H1 (cell line): Measurements from ENCODE around the gene GADD45B. TPM values are rescaled to one million over a fixed set of nuclear protein-coding genes. Genes with fewer than 3 reads are reported as not detected.

Experiments used
- CTCF ChIA-PET: fragments of 300-600 bp; sonication (Branson Sonifier 250); formaldehyde crosslinking; loops from one replicate; lab custom pipeline; 2021; ENCODE audit not compliant: partially characterized antibody; lab: Charles Lee
- POLR2A ChIA-PET: fragments of 300-600 bp; sonication (Branson Sonifier 250); formaldehyde crosslinking; loops from one replicate; lab custom pipeline; 2021; ENCODE audit warnings: inconsistent platforms; ENCODE audit not compliant: partially characterized antibody; lab: Charles Lee
- DNase-seq, 2 experiments: peaks; one replicate each; pipeline versions ENCODE4 v3.0.0 to v3.0.0-alpha.2; 2010 to 2022; ENCODE audit warnings: low spot score in 2 of 2, low read depth in 1 of 2, mixed read lengths in 1 of 2
- FAIRE-seq: peaks from 2 replicates; lab custom pipeline; 2011; peaks lifted over from hg19 to GRCh38; lab: Jason Lieb, UNC
- H2AFZ ChIP-seq: 2 replicates; pipeline ENCODE4 v1.8.1; 2012; ENCODE audit warnings: low read length, inconsistent platforms
- H2AK5ac ChIP-seq: 2 replicates; pipeline ENCODE4 v1.6.1; 2013; ENCODE audit warnings: low read depth, low read length
- H2BK120ac ChIP-seq: replicated peaks from 2 replicates; pipeline ENCODE3; 2013; ENCODE audit warnings: low read depth, low read length, inconsistent platforms
- H2BK12ac ChIP-seq: 2 replicates; pipeline ENCODE4 v1.6.1; 2013; ENCODE audit warnings: low read depth, low read length
- H2BK15ac ChIP-seq: 2 replicates; pipeline ENCODE4 v1.6.1; 2013; ENCODE audit warnings: low read length
- H2BK20ac ChIP-seq: 2 replicates; pipeline ENCODE4 v1.6.1; 2013; ENCODE audit warnings: low read length
- H2BK5ac ChIP-seq: 2 replicates; pipeline ENCODE4 v1.6.1; 2013; ENCODE audit warnings: low read depth, low read length
- H3K14ac ChIP-seq: 2 replicates; pipeline ENCODE4 v1.6.1; 2013; ENCODE audit warnings: inconsistent platforms; ENCODE audit not compliant: insufficient read length
- H3K18ac ChIP-seq: 2 replicates; pipeline ENCODE4 v1.6.1; 2013; ENCODE audit warnings: low read length; ENCODE audit errors: extremely low read depth
- H3K23ac ChIP-seq: 2 replicates; pipeline ENCODE4 v1.6.1; 2013; ENCODE audit warnings: inconsistent platforms; ENCODE audit not compliant: insufficient read length
- H3K23me2 ChIP-seq: 2 replicates; pipeline ENCODE4 v1.6.1; 2013; ENCODE audit warnings: low read depth, low read length
- H3K27ac ChIP-seq: 2 replicates; pipeline ENCODE4 v1.6.1; 2011; ENCODE audit warnings: low read depth, low read length, inconsistent platforms
- H3K27me3 ChIP-seq, 4 experiments: replicated peaks in 1 of 4; 1 replicate in 1 of 4; 2 replicates in 3 of 4; pipeline versions ENCODE4 v1.6.1 to v1.8.1; 2011 to 2013; ENCODE audit warnings: low read length in 3 of 4, mild to moderate bottlenecking in 3 of 4, inconsistent platforms in 2 of 4, mixed read lengths in 2 of 4, moderate library complexity in 1 of 4; ENCODE audit not compliant: control insufficient read depth in 3 of 4, insufficient read depth in 3 of 4; ENCODE audit errors: extremely low read depth in 1 of 4
- H3K36me3 ChIP-seq, 4 experiments: 2 replicates each; pipeline versions ENCODE4 v1.6.1 to v1.8.1; 2011 to 2013; ENCODE audit warnings: mild to moderate bottlenecking in 4 of 4, low read length in 3 of 4, moderate library complexity in 2 of 4, control low read depth in 1 of 4, inconsistent platforms in 1 of 4; ENCODE audit not compliant: insufficient read depth in 4 of 4, control insufficient read depth in 2 of 4
- H3K4ac ChIP-seq: replicated peaks from 2 replicates; pipeline ENCODE3; 2013; ENCODE audit warnings: low read length, low read depth, mixed read lengths, inconsistent platforms; ENCODE audit not compliant: insufficient read length
- H3K4me1 ChIP-seq, 4 experiments: replicated peaks in 1 of 4; 1 replicate in 1 of 4; 2 replicates in 3 of 4; pipeline versions ENCODE4 v1.6.1 to v1.8.1; 2011 to 2013; ENCODE audit warnings: low read length in 3 of 4, inconsistent platforms in 2 of 4, mixed read lengths in 1 of 4; ENCODE audit not compliant: insufficient read depth in 4 of 4, control insufficient read depth in 3 of 4
- H3K4me2 ChIP-seq, 2 experiments: 2 replicates each; pipeline versions ENCODE4 v1.6.1 to v1.8.1; 2011 to 2013; ENCODE audit warnings: low read depth in 2 of 2, low read length in 2 of 2, control low read depth in 1 of 2, inconsistent platforms in 1 of 2, mild to moderate bottlenecking in 1 of 2; ENCODE audit not compliant: insufficient read depth in 1 of 2
- H3K4me3 ChIP-seq, 4 experiments: fragments of 200-600, 300-600 bp in 1 of 4; sonication (generic), shearing (Covaris generic), sonication (Bioruptor Twin) in 1 of 4; 2 replicates each; pipeline versions ENCODE4 v1.5.1 to v1.8.1; 2011 to 2016; ENCODE audit warnings: low read length in 4 of 4, low read depth in 3 of 4, control low read depth in 2 of 4, inconsistent platforms in 2 of 4, mild to moderate bottlenecking in 2 of 4, mixed read lengths in 1 of 4, moderate library complexity in 1 of 4; ENCODE audit not compliant: insufficient read depth in 2 of 4; ENCODE audit errors: extremely low read depth in 1 of 4
- H3K56ac ChIP-seq: replicated peaks from 2 replicates; pipeline ENCODE3; 2013; ENCODE audit warnings: low read depth, mild to moderate bottlenecking, mixed read lengths, low read length, inconsistent platforms; ENCODE audit not compliant: insufficient read length
- H3K79me1 ChIP-seq: 2 replicates; pipeline ENCODE4 v1.6.1; 2013; ENCODE audit warnings: low read depth, low read length, control low read depth
- H3K79me2 ChIP-seq, 2 experiments: 2 replicates each; pipeline versions ENCODE4 v1.6.1 to v1.8.1; 2012 to 2013; ENCODE audit warnings: low read length in 2 of 2, mild to moderate bottlenecking in 2 of 2, inconsistent platforms in 1 of 2; ENCODE audit not compliant: insufficient read depth in 2 of 2, control insufficient read depth in 1 of 2
- H3K9ac ChIP-seq, 4 experiments: replicated peaks in 1 of 4; 1 replicate in 1 of 4; 2 replicates in 3 of 4; pipeline versions ENCODE4 v1.6.1 to v1.8.1; 2011 to 2013; ENCODE audit warnings: low read depth in 3 of 4, low read length in 3 of 4, control low read depth in 2 of 4, mild to moderate bottlenecking in 2 of 4, moderate library complexity in 2 of 4, inconsistent platforms in 1 of 4; ENCODE audit errors: extremely low read depth in 1 of 4
- H3K9me3 ChIP-seq, 2 experiments: 2 replicates each; pipeline versions ENCODE4 v1.6.1 to v1.8.1; 2012 to 2013; ENCODE audit warnings: mild to moderate bottlenecking in 2 of 2, moderate library complexity in 2 of 2, control low read depth in 1 of 2, inconsistent platforms in 1 of 2, low read depth in 1 of 2, low read length in 1 of 2, mixed read lengths in 1 of 2; ENCODE audit not compliant: insufficient read depth in 2 of 2
- H4K20me1 ChIP-seq, 2 experiments: replicated peaks in 1 of 2; 2 replicates each; pipeline versions ENCODE3 to v1.8.1; 2011 to 2013; ENCODE audit warnings: inconsistent platforms in 2 of 2, low read length in 2 of 2, mild to moderate bottlenecking in 1 of 2; ENCODE audit not compliant: insufficient read depth in 2 of 2, control insufficient read depth in 1 of 2
- H4K5ac ChIP-seq: 2 replicates; pipeline ENCODE4 v1.6.1; 2013; ENCODE audit warnings: low read length, low read depth, mixed read lengths, inconsistent platforms; ENCODE audit not compliant: insufficient read length
- H4K8ac ChIP-seq: 2 replicates; pipeline ENCODE4 v1.8.0; 2013; ENCODE audit warnings: mild to moderate bottlenecking, moderate library complexity, low read length, inconsistent platforms; ENCODE audit not compliant: insufficient read depth; ENCODE audit errors: extremely low read depth
- H4K91ac ChIP-seq: replicated peaks from 2 replicates; pipeline ENCODE3; 2013; ENCODE audit warnings: low read length, mixed read lengths, inconsistent platforms; ENCODE audit not compliant: insufficient read length
- HDAC6 ChIP-seq: IDR thresholded peaks from one replicate; pipeline ENCODE4 v1.7.1; 2012; ENCODE audit warnings: low read depth, mild to moderate bottlenecking, inconsistent platforms, low read length, moderate library complexity
- SIRT6 ChIP-seq: IDR thresholded peaks from one replicate; pipeline ENCODE4 v1.7.1; 2012; ENCODE audit warnings: low read length, inconsistent platforms
- SIX5 ChIP-seq: IDR thresholded peaks from 2 replicates; pipeline ENCODE4 v1.6.1; 2011; ENCODE audit warnings: mild to moderate bottlenecking, low read depth, low read length
- TAF1 ChIP-seq: IDR thresholded peaks from 2 replicates; pipeline ENCODE4 v1.6.1; 2011; ENCODE audit warnings: mild to moderate bottlenecking, low read depth, low read length
- TCF12 ChIP-seq: IDR thresholded peaks from 2 replicates; pipeline ENCODE4 v1.6.1; 2011; ENCODE audit warnings: low read depth, mild to moderate bottlenecking, low read length
- ZNF274 ChIP-seq: IDR thresholded peaks from 2 replicates; pipeline ENCODE4 v1.7.0; 2012; ENCODE audit warnings: low read length, borderline replicate concordance; ENCODE audit errors: extremely low read depth
- WGBS, 2 experiments: shearing (Covaris generic) in 1 of 2; methylation state at CpG; one replicate each; pipeline versions ENCODE4 v1.1.6 to v1.1.7; 2013 to 2015; ENCODE audit warnings: low lambda C conversion rate in 2 of 2, mixed read lengths in 2 of 2, inconsistent platforms in 1 of 2, low coverage in 1 of 2, missing lambda C conversion rate in 1 of 2; ENCODE audit not compliant: insufficient replicate concordance in 2 of 2, insufficient coverage in 1 of 2, insufficient read length in 1 of 2; ENCODE audit errors: extremely low coverage in 1 of 2, missing lambda C conversion rate in 1 of 2; 5-methylcytosine and 5-hydroxymethylcytosine counted together
- polyA plus RNA-seq, 7 experiments: library from polyadenylated mRNA; depleted of rRNA in 3 of 7; stranded (reverse) in 5 of 7; unstranded in 2 of 7; fragments of >200 nt in 5 of 7; fragments of 200-250 nt in 2 of 7; gene quantifications; 1 replicate in 5 of 7; 2 replicates in 1 of 7; 4 replicates in 1 of 7; pipeline versions ENCODE4 v1.2.1 to v1.2.3, GENCODE V29; 2011 to 2013; ENCODE audit warnings: missing spikeins in 2 of 7, mixed read lengths in 2 of 7
- total RNA-seq: library from RNA; stranded (reverse); fragmentation: NEBNext Ultra II Directional; extraction: Animal tissue kit (Norgen Biotek cat#: 25700); gene quantifications from 2 replicates; pipeline ENCODE4 v1.2.1, GENCODE V29; 2021
- TF ChIP-seq, protein P1 (sequence below): IDR thresholded peaks from 2 replicates; pipeline ENCODE4 v1.6.1; 2011; ENCODE audit warnings: low read depth, mild to moderate bottlenecking, low read length; ENCODE audit not compliant: insufficient read depth

GADD45B gene
- total and polyA plus RNA-seq, 2 of the 8 experiments (the other 6 are each of a cell fraction or from before 2014, with no cell fraction given), result 7.4 to 11.4 TPM

- Histone ChIP-seq H4K5ac (no peak overlapping the region), H2AK5ac (no peak overlapping the region), H2BK20ac (no peak overlapping the region), H3K14ac (no peak overlapping the region), H3K18ac (no peak overlapping the region), H3K79me1 (no peaks in the 10 kb centered on the region), H2BK15ac (0 out of 2 replicates have a peak overlapping the region, but pooled peaks have one; percentile 46), H3K4me2 (no peak overlapping the region), H4K8ac (peak overlapping the region; percentile 14; the same call in 1 of the 2 replicates), H3K23ac (no peak overlapping the region), H4K20me1 (no peaks in the 10 kb centered on the region), H3K27me3 (no peaks in the 10 kb centered on the region), H3K23me2 (no peaks in the 10 kb centered on the region), H3K4ac (no peak overlapping the region), H3K27ac (no peak overlapping the region), H4K91ac (no peak overlapping the region), H3K4me1 (peaks cover 0 to 9% (median 6%) of the 10 kb centered on the region in 4 experiments; a peak in 5 of 7 replicates), H3K79me2 (no peaks in the 10 kb centered on the region), H3K4me3 (no peak overlapping the region), H3K36me3 (no peaks in the 10 kb centered on the region), H2BK12ac (peak overlapping the region; percentile 39; the same call in 1 of the 2 replicates), H3K9me3 (no peaks in the 10 kb centered on the region), H2AFZ (no peak overlapping the region), H2BK120ac (no peak overlapping the region), H3K56ac (no peak overlapping the region), H3K9ac (no peak overlapping the region), H2BK5ac (no peak overlapping the region)
- 87% methylated on average over 15 of the region's 22 CpGs; no CpG with 5 or more reads in 1 of the 2 experiments for WGBS, 2 experiments
- no peak for FAIRE-seq
- CTCF ChIA-PET, result interaction anchor here (0.7 to 1.7 kb wide), 6 partner anchors 9 to 137 kb away, joined by 3 to 4 read pairs (median 4); no protein-coding TSS in a partner anchor
- no peak for DNase-seq
- no peak for TF ChIP-seq TCF12
- no peak for TF ChIP-seq SIRT6
- TF ChIP-seq HDAC6, result no peak
- no peak for TF ChIP-seq TAF1
- no peak for TF ChIP-seq SIX5
- TF ChIP-seq, protein P1, sequence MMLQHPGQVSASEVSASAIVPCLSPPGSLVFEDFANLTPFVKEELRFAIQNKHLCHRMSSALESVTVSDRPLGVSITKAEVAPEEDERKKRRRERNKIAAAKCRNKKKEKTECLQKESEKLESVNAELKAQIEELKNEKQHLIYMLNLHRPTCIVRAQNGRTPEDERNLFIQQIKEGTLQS, result no peak
- TF ChIP-seq ZNF274, result no peak
- POLR2A ChIA-PET, result interaction anchor here (1.0 to 2.9 kb wide), 5 partner anchors 14 to 48 kb away, joined by 3 to 20 read pairs (median 6); partner anchors contain the start of gene GADD45B
Observed at GRCh38 chr19:2511570-2511969, 35.6 kb downstream of the GADD45B start.
